ENCODE data around the gene NALF2. TPM values are rescaled to one million over a fixed set of nuclear protein-coding genes. Genes with fewer than 3 reads are reported as not detected.

NALF2 gene
- polyA plus RNA-seq, 3 donors = not detected

DNA sequence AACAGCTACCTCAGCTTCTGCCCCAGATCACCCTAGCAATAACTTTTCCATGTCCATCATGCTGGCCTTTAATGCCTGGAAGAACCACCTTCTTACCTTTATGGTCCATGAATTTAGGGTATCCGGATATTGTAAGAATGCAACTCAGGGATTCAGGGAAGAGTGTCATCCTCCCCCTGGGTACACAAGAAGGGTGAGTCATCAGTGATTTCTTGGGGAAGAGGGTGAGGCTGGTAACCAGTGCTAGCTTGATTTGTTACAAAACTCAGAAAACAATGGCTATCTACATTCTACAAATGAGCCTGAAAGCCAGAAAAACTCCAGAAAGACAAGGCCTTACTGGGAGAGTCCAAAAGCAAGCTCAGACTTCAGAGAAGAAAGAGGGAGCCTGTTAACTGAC is 10.4 kb upstream of the NALF2 start:
- Histone ChIP-seq H3K27ac (ENCODE audit: low read depth in 1 of 2, low read length in 2 of 2) (no peak overlapping the region), H3K27me3 (ENCODE audit: control insufficient read depth in 2 of 2, insufficient read depth in 2 of 2, low read length in 2 of 2) (peaks cover 0 to 5% of the 10 kb centered on the region in 2 donors), H2AFZ (ENCODE audit: insufficient read depth, low read depth, low read length, poor library complexity, severe bottlenecking) (no peak overlapping the region), H3K4me1 (ENCODE audit: control insufficient read depth in 1 of 2, insufficient read depth in 2 of 2, low read length in 2 of 2) (no peaks in the 10 kb centered on the region), H3K9ac (ENCODE audit: insufficient read depth, low read length, poor library complexity, severe bottlenecking) (no peak overlapping the region), H4K20me1 (ENCODE audit: insufficient read depth, low read length) (no peaks in the 10 kb centered on the region), H3K36me3 (replicated peaks in 1 of 2; ENCODE audit: control insufficient read depth in 1 of 2, insufficient read depth in 2 of 2, low read length in 2 of 2) (no peaks in the 10 kb centered on the region), H3K4me2 (replicated peaks; ENCODE audit: extremely low read depth, low read length, poor library complexity, severe bottlenecking) (no peak overlapping the region), H3K4me3 (replicated peaks in 1 of 3; ENCODE audit: low read depth in 2 of 3, low read length in 3 of 3) (no peak overlapping the region), H3K79me2 (ENCODE audit: insufficient read depth, low read length) (no peaks in the 10 kb centered on the region), H3K9me3 (replicated peaks in 1 of 2; ENCODE audit: control insufficient read depth in 1 of 2, insufficient read depth in 1 of 2, low read length in 2 of 2) (no peaks in the 10 kb centered on the region)
- TF ChIP-seq, protein P1, sequence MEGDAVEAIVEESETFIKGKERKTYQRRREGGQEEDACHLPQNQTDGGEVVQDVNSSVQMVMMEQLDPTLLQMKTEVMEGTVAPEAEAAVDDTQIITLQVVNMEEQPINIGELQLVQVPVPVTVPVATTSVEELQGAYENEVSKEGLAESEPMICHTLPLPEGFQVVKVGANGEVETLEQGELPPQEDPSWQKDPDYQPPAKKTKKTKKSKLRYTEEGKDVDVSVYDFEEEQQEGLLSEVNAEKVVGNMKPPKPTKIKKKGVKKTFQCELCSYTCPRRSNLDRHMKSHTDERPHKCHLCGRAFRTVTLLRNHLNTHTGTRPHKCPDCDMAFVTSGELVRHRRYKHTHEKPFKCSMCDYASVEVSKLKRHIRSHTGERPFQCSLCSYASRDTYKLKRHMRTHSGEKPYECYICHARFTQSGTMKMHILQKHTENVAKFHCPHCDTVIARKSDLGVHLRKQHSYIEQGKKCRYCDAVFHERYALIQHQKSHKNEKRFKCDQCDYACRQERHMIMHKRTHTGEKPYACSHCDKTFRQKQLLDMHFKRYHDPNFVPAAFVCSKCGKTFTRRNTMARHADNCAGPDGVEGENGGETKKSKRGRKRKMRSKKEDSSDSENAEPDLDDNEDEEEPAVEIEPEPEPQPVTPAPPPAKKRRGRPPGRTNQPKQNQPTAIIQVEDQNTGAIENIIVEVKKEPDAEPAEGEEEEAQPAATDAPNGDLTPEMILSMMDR (IDR thresholded peaks at IDR 0.05) = no peak
- no CpG with 5 or more reads among the region's 1 CpG for WGBS (ENCODE audit: insufficient coverage)
- Mint-ChIP-seq H3K4me1 (no peaks in the 10 kb centered on the region), H3K4me3 (no peak overlapping the region), H3K9me3 (no peaks in the 10 kb centered on the region), H3K36me3 (no peaks in the 10 kb centered on the region), H3K27ac (no peak overlapping the region), H3K27me3 (ENCODE audit: low read depth in 3 of 3) (peaks cover 6 to 10% (median 6%) of the 10 kb centered on the region in 3 donors)
- intact Hi-C loops (cut with micrococcal nuclease) = no loop called here
- DNase-seq = no peak

DNA sequence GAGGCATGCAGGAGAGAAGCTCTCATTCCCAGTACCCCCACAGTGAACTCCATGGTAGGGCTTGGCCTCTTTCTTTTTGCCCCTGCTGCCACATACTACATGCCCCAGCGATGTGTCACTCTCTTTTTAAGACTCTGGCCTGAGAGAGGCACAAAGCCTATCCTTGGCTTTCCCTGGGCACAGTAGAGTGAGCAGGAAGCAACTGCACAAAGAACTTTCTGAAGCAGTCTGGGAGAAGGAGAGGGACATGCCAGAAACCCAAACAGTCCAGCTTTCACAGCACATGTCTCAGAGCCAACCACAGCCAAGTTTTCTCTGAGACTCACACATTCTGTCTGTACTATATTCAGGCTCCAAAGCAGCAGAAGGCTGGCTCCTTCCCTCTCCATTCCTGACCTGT is 7.9 kb upstream of the NALF2 start:
- Mint-ChIP-seq H3K27me3 (ENCODE audit: low read depth in 3 of 3) (peaks cover 3 to 9% (median 8%) of the 10 kb centered on the region in 3 donors), H3K4me3 (no peak overlapping the region), H3K36me3 (no peaks in the 10 kb centered on the region), H3K4me1 (no peaks in the 10 kb centered on the region), H3K27ac (no peak overlapping the region), H3K9me3 (no peaks in the 10 kb centered on the region)
- no peak overlapping the region for H3K4me3 ChIP-seq (replicated peaks in 1 of 3; ENCODE audit: low read depth in 2 of 3, low read length in 3 of 3)
- no peak overlapping the region for H3K27ac ChIP-seq (ENCODE audit: low read depth in 1 of 2, low read length in 2 of 2)
- TF ChIP-seq, protein P1 (IDR thresholded peaks at IDR 0.05) = no peak
- no peaks in the 10 kb centered on the region for H3K79me2 ChIP-seq (ENCODE audit: insufficient read depth, low read length)
- H3K36me3 ChIP-seq (replicated peaks in 1 of 2; ENCODE audit: control insufficient read depth in 1 of 2, insufficient read depth in 2 of 2, low read length in 2 of 2) = no peaks in the 10 kb centered on the region
- no peak for DNase-seq
- no peaks in the 10 kb centered on the region for H3K9me3 ChIP-seq (replicated peaks in 1 of 2; ENCODE audit: control insufficient read depth in 1 of 2, insufficient read depth in 1 of 2, low read length in 2 of 2)
- H3K27me3 ChIP-seq (ENCODE audit: control insufficient read depth in 2 of 2, insufficient read depth in 2 of 2, low read length in 2 of 2) = peaks cover 0 to 2% of the 10 kb centered on the region in 2 donors
- H4K20me1 ChIP-seq (ENCODE audit: insufficient read depth, low read length) = no peaks in the 10 kb centered on the region
- WGBS (ENCODE audit: insufficient coverage) = no CpG with 5 or more reads among the region's 1 CpG
- no peaks in the 10 kb centered on the region for H3K4me1 ChIP-seq (ENCODE audit: control insufficient read depth in 1 of 2, insufficient read depth in 2 of 2, low read length in 2 of 2)
- H3K9ac ChIP-seq (ENCODE audit: insufficient read depth, low read length, poor library complexity, severe bottlenecking) = no peak overlapping the region
- H3K4me2 ChIP-seq (replicated peaks; ENCODE audit: extremely low read depth, low read length, poor library complexity, severe bottlenecking) = no peak overlapping the region
- no peak overlapping the region for H2AFZ ChIP-seq (ENCODE audit: insufficient read depth, low read depth, low read length, poor library complexity, severe bottlenecking)
- intact Hi-C loops (cut with micrococcal nuclease) = no loop called here
